Neural progenitor cell (in vitro differentiated cells): ENCODE results near the gene PLVAP.

Experiments used
- CTCF ChIP-seq: fragments of 200-600 bp; sonication (generic); IDR thresholded peaks from 2 replicates; pipeline ENCODE4 v1.5.1; 2017; ENCODE audit warnings: antibody characterized with exemption, mild to moderate bottlenecking
- EZH2 ChIP-seq: fragments of 200-600 bp; sonication (generic); IDR thresholded peaks from 2 replicates; pipeline ENCODE4 v1.6.1; 2017; ENCODE audit warnings: antibody characterized with exemption, mild to moderate bottlenecking, moderate library complexity

- no peak for TF ChIP-seq CTCF
- no peak for TF ChIP-seq EZH2
Measured at GRCh38 chr19:17302391-17303166, 74.6 kb downstream of the PLVAP start.
